Upper lobe of right lung (tissue), 1 donor: ENCODE results near the gene NUMA1. TPM values are rescaled to one million over a fixed set of nuclear protein-coding genes. Genes with fewer than 3 reads are reported as not detected.

Experiments used
- ATAC-seq: fragments of 200-7000 bp; cut with Tn5 transposase; one replicate; pipeline ENCODE4 v1.9.1; 2020; ENCODE audit warnings: mild to moderate bottlenecking, moderate library complexity
- DNase-seq: peaks from one replicate; pipeline ENCODE4 v3.0.0-alpha.2; 2020
- H3K27ac ChIP-seq: fragments of 200-600 bp; one replicate; pipeline ENCODE4 v1.8.0; 2022
- H3K27me3 ChIP-seq: fragments of 200-600 bp; one replicate; pipeline ENCODE4 v1.8.0; 2022; ENCODE audit warnings: mild to moderate bottlenecking
- H3K36me3 ChIP-seq: fragments of 200-600 bp; one replicate; pipeline ENCODE4 v1.8.0; 2022
- H3K4me1 ChIP-seq: fragments of 200-600 bp; one replicate; pipeline ENCODE4 v1.8.0; 2022
- H3K4me3 ChIP-seq: fragments of 200-600 bp; one replicate; pipeline ENCODE4 v1.8.0; 2022; ENCODE audit warnings: mild to moderate bottlenecking
- H3K9me3 ChIP-seq: fragments of 200-600 bp; one replicate; pipeline ENCODE4 v1.8.0; 2022
- intact Hi-C: fragments of 100-400 bp; cut with DNase I; formaldehyde crosslinking; loops from one replicate; pipeline ENCODE4 v1.11.0; 2022
- total RNA-seq: library from RNA; stranded (reverse); fragmentation: NEBNext Ultra II Directional; extraction: Animal tissue kit (Norgen Biotek cat#: 25700); gene quantifications from one replicate; pipeline ENCODE4 v1.2.1, GENCODE V29; 2021
- TF ChIP-seq, protein P1 (sequence below): fragments of 200-600 bp; IDR thresholded peaks from one replicate; pipeline ENCODE4 v1.8.0; 2022; ENCODE audit warnings: antibody characterized with exemption
- donor health status: DM: no; HTN: yes; CAD: no; lungs with severe emphysema.

Gene NUMA1
- total RNA-seq, 1 donor from 2014 or later, result 192 TPM

DNA sequence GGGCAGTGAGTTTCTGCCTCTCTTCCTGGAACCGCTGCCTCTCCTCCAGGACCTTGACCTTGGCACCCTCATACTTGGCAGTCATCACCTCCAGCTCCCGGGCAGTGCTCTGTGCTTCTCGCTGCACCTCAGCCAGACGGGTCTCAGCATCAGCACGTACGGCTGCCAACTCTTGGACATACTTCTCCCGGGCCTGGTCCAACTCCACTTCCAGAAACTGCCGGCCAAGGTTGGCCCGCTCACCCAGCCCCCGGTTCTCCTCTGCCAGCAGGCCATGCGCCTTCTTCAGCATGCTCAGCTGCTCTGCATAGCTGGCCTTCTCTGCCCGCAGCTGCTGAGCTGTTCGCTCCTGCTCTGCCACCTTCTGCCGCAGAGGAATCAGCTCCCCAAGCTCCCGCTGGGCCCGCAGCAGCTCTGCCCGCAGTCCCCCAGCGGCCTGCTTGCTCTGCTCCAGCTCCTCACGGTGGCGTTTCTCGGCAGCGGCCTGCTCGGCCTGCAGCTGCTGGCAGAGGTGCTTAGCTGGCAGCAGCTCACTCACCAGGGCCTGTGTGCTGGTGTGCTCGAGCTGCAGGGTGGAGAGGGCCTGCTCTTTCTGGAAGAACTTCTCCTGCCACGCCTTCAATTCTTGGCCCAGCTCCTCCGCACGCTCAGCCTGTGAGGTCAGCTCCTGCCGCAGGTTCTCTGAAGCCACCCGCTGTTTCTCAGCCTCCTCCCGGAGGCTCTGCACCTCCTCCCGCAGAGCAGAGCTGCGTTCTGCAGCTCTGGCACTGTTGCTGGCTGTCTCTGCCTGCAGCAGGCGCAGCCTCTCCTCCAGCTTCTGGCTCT is 67.2 kb downstream of the NUMA1 start:
- DNase-seq (peak; percentile 85), ATAC-seq (peak; percentile 82)
- Histone ChIP-seq H3K27ac (no peak overlapping the region), H3K9me3 (no peaks in the 10 kb centered on the region), H3K4me3 (no peak overlapping the region), H3K27me3 (no peaks in the 10 kb centered on the region), H3K4me1 (peaks cover 13% of the 10 kb centered on the region), H3K36me3 (peaks cover 100% of the 10 kb centered on the region)
- intact Hi-C loops, result no loop called here
- TF ChIP-seq, protein P1, sequence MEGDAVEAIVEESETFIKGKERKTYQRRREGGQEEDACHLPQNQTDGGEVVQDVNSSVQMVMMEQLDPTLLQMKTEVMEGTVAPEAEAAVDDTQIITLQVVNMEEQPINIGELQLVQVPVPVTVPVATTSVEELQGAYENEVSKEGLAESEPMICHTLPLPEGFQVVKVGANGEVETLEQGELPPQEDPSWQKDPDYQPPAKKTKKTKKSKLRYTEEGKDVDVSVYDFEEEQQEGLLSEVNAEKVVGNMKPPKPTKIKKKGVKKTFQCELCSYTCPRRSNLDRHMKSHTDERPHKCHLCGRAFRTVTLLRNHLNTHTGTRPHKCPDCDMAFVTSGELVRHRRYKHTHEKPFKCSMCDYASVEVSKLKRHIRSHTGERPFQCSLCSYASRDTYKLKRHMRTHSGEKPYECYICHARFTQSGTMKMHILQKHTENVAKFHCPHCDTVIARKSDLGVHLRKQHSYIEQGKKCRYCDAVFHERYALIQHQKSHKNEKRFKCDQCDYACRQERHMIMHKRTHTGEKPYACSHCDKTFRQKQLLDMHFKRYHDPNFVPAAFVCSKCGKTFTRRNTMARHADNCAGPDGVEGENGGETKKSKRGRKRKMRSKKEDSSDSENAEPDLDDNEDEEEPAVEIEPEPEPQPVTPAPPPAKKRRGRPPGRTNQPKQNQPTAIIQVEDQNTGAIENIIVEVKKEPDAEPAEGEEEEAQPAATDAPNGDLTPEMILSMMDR, result no peak

DNA sequence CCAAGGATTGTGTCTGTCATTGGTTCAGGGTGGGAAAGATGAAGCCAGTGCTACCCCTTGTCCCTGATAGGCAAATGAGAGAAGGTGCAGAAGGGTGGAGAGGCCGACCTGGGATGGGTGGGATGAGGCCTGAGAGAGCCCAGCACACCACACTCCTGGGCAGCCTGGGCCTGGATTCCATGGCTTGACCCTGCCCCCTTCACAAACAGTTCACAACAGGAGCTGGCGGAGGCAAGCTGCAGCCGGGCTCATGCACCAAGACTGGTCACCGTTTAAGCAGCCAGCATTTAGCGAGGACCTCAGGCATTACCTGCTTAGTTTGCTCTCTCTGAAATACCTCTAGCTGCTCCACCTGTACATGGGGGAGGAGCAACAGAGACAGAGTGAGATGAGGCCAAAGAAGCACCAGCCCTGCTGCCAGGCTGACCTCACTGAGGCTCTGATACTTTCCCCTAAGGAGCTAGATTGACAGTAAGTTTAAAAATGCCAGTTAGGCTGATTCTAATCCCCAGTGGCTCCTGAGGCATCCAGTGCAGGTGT is 68.2 kb downstream of the NUMA1 start:
- Histone ChIP-seq H3K27me3 (no peaks in the 10 kb centered on the region), H3K9me3 (no peaks in the 10 kb centered on the region), H3K27ac (no peak overlapping the region), H3K4me1 (peaks cover 13% of the 10 kb centered on the region), H3K4me3 (no peak overlapping the region), H3K36me3 (peaks cover 100% of the 10 kb centered on the region)
- ATAC-seq (peak; percentile 3), DNase-seq (no peak)
- intact Hi-C loops, result no loop called here
- TF ChIP-seq, protein P1, result no peak

DNA sequence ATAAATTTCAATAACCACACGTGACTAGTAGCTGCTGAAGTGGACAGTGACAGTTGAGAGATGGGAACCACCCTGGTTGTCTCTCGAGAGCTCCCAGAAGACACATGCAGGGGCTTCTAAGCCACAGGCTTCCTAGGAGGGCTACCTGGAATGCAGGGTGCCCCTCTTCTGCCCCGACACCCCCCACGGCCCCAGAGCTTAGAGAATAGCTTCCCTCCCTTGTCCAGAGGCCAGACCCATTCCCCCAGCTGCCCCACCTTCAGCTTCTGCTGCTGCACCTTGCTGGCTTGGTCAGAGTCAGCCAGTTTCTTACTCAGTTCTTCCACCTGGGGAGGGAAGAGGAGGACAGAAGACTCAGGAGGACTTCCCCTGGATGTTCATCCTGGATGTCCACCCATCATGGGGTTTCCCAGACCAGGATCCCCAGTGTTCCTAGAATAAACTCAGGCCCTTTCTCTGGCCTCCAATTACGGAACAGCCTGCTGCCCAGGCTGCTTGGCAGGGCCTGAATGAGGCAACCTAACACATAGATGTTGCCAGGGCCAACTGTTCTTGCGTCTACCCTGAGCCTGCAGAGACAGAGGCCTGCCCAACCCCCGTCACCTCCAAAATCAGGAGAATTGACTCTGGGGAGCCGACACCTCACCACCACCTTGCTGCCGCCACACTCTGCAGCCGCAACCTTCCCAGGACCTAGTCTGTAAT is 69.7 kb downstream of the NUMA1 start:
- Histone ChIP-seq H3K9me3 (no peaks in the 10 kb centered on the region), H3K27ac (no peak overlapping the region), H3K4me3 (no peak overlapping the region), H3K36me3 (peaks cover 100% of the 10 kb centered on the region), H3K27me3 (no peaks in the 10 kb centered on the region), H3K4me1 (peaks cover 13% of the 10 kb centered on the region)
- TF ChIP-seq, protein P1, result no peak
- DNase-seq (no peak), ATAC-seq (no peak)
- intact Hi-C loops, result no loop called here

DNA sequence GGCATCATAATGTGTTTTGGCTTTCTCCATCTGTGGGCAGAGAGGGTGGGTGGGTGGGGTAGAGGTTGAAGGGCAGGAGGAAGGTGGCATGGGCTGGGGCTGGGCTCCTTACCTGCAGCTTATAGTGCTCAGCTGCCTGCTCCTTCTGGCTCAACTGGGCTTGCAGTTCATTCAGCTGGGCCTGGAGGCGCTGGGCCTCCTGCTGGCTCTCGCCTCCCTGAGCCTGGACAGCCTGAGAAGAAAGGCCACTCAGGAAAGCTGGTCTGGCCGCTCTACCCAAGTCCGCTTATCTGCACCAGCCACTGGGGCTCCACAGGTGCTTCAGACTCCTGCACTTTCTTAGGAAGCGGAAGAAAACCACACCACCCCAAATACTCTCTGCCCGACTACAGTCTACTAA is 71.2 kb downstream of the NUMA1 start:
- H3K4me3 ChIP-seq, result no peak overlapping the region
- no peaks in the 10 kb centered on the region for H3K27me3 ChIP-seq
- no peaks in the 10 kb centered on the region for H3K9me3 ChIP-seq
- H3K27ac ChIP-seq, result no peak overlapping the region
- no peak for ATAC-seq
- no peak for DNase-seq
- intact Hi-C loops, result no loop called here
- peaks cover 100% of the 10 kb centered on the region for H3K36me3 ChIP-seq
- H3K4me1 ChIP-seq, result peaks cover 13% of the 10 kb centered on the region
- TF ChIP-seq, protein P1, result no peak

DNA sequence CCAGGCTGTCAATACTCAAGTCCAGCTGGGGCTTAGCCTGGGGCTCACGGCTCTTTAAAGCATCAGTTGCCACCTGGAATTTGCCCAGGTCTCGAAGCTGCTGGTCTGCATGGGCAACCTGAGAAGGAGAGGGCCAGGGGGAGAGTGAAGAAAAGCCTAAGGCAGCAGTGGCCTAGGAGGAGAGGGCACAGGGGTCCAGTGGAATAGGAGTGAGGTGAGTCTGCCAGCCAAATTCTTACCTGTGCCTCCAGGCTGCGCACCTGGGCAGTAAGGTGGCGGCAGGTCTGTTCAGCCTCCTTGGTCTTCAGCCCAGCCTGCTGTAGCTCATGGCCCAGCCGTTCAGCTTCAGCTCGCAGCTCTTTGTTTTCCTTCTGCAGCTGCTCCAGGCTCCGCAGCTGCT is 71.6 kb downstream of the NUMA1 start:
- intact Hi-C loops, result no loop called here
- Histone ChIP-seq H3K36me3 (peaks cover 100% of the 10 kb centered on the region), H3K27ac (no peak overlapping the region), H3K4me3 (no peak overlapping the region), H3K27me3 (no peaks in the 10 kb centered on the region), H3K9me3 (no peaks in the 10 kb centered on the region), H3K4me1 (peaks cover 9% of the 10 kb centered on the region)
- no peak for DNase-seq
- TF ChIP-seq, protein P1, result no peak
- no peak for ATAC-seq
